SK-N-SH treated with all-trans-retinoic acid at 6 μM for 48 hours (cell line): Measurements from ENCODE around the gene TIMM10B.

Source experiments
- ATAC-seq: fragments of 200-7000 bp; cut with Tn5 transposase; 3 replicates; pipeline ENCODE4 v1.9.1; 2020; ENCODE audit warnings: mild to moderate bottlenecking, moderate library complexity
- BACH2 ChIP-seq: fragments of 250-450 bp; sonication (Bioruptor Pico); IDR thresholded peaks from 2 replicates; pipeline ENCODE4 v1.9.0; 2021; ENCODE audit warnings: mild to moderate bottlenecking, borderline replicate concordance
- CSDC2 ChIP-seq: fragments of 250-450 bp; sonication (Bioruptor Pico); IDR thresholded peaks from 2 replicates; pipeline ENCODE4 v1.5.0; 2020; ENCODE audit warnings: mild to moderate bottlenecking, moderate library complexity
- CSRNP3 ChIP-seq: fragments of 250-450 bp; sonication (Bioruptor Pico); IDR thresholded peaks from 2 replicates; pipeline ENCODE4 v1.5.1; 2021; ENCODE audit warnings: mild to moderate bottlenecking, moderate library complexity
- ESRRG ChIP-seq: fragments of 250-450 bp; sonication (Bioruptor Pico); IDR thresholded peaks from 2 replicates; pipeline ENCODE4 v1.6.1; 2021; ENCODE audit warnings: mild to moderate bottlenecking
- OSR1 ChIP-seq: fragments of 250-450 bp; sonication (Bioruptor Pico); IDR thresholded peaks from 2 replicates; pipeline ENCODE4 v1.8.0; 2022; ENCODE audit warnings: moderate library complexity, mild to moderate bottlenecking, inconsistent platforms
- PATZ1 ChIP-seq: fragments of 250-450 bp; sonication (Bioruptor Pico); IDR thresholded peaks from 2 replicates; pipeline ENCODE4 v1.8.0; 2020; ENCODE audit warnings: mild to moderate bottlenecking, moderate library complexity, borderline replicate concordance
- POU6F1 ChIP-seq: fragments of 250-450 bp; sonication (Bioruptor Pico); IDR thresholded peaks from 2 replicates; pipeline ENCODE4 v1.8.0; 2021; ENCODE audit warnings: low read depth, mild to moderate bottlenecking, moderate library complexity, borderline replicate concordance
- PPARA ChIP-seq: fragments of 250-450 bp; sonication (Bioruptor Pico); IDR thresholded peaks from 2 replicates; pipeline ENCODE4 v1.5.0; 2020; ENCODE audit warnings: mild to moderate bottlenecking, borderline replicate concordance
- RARB ChIP-seq: fragments of 250-450 bp; sonication (Bioruptor Pico); IDR thresholded peaks from 2 replicates; pipeline ENCODE4 v1.8.0; 2021; ENCODE audit warnings: mild to moderate bottlenecking, moderate library complexity
- SNAI2 ChIP-seq: fragments of 250-450 bp; sonication (Bioruptor Pico); IDR thresholded peaks from 2 replicates; pipeline ENCODE4 v1.5.0; 2020; ENCODE audit warnings: mild to moderate bottlenecking, moderate library complexity
- TCF4 ChIP-seq: fragments of 250-450 bp; sonication (Bioruptor Pico); IDR thresholded peaks from 2 replicates; pipeline ENCODE4 v1.8.0; 2021; ENCODE audit warnings: mild to moderate bottlenecking, moderate library complexity, borderline replicate concordance
- ZC3H10 ChIP-seq: fragments of 250-450 bp; sonication (Bioruptor Pico); IDR thresholded peaks from 2 replicates; pipeline ENCODE4 v1.5.1; 2021; ENCODE audit warnings: mild to moderate bottlenecking, moderate library complexity
- ZFP3 ChIP-seq: fragments of 250-450 bp; sonication (Bioruptor Pico); IDR thresholded peaks from 2 replicates; pipeline ENCODE4 v1.5.0; 2020; ENCODE audit warnings: mild to moderate bottlenecking, moderate library complexity
- ZNF565 ChIP-seq: fragments of 450-650 bp; formaldehyde crosslinking; conservative IDR thresholded peaks from 2 replicates; pipeline ENCODE4 v1.5.0; 2020; ENCODE audit warnings: low read depth, mild to moderate bottlenecking, moderate library complexity
- ZNF70 ChIP-seq: fragments of 450-650 bp; formaldehyde crosslinking; IDR thresholded peaks from 2 replicates; pipeline ENCODE4 v1.5.0; 2020; ENCODE audit warnings: mild to moderate bottlenecking, moderate library complexity
- TF ChIP-seq, protein P1 (sequence below): fragments of 250-450 bp; sonication (Bioruptor Pico); IDR thresholded peaks from 2 replicates; pipeline ENCODE4 v1.5.0; 2020; ENCODE audit warnings: mild to moderate bottlenecking, moderate library complexity

The TIMM10B gene

DNA sequence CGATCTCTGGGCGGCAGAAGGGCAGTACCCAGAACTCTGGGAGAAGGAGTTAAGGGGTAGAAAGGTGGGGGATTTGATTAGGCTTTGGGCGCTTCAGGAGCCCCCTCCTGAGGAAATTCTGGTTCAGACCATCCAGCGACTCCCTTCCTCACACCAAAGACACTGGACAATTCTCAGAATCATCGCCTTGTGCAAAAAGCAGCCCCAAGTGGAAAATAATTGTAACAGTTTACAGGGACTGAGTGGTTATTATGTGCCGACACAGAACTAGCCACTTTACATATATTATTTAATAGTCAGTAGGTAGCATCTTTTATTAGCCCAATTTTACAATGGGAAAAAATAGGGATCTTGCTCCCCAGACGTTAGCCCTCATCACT lies 6.9 kb upstream of the TIMM10B start:
- ATAC-seq, result no peak; the same call in 2 of the 3 replicates
- TF ChIP-seq TCF4, result no peak
- no peak for TF ChIP-seq ZNF70
- no peak for TF ChIP-seq CSRNP3 (CRISPR knock-in tag)
- no peak for TF ChIP-seq ZFP3 (CRISPR knock-in tag)
- TF ChIP-seq, protein P1, sequence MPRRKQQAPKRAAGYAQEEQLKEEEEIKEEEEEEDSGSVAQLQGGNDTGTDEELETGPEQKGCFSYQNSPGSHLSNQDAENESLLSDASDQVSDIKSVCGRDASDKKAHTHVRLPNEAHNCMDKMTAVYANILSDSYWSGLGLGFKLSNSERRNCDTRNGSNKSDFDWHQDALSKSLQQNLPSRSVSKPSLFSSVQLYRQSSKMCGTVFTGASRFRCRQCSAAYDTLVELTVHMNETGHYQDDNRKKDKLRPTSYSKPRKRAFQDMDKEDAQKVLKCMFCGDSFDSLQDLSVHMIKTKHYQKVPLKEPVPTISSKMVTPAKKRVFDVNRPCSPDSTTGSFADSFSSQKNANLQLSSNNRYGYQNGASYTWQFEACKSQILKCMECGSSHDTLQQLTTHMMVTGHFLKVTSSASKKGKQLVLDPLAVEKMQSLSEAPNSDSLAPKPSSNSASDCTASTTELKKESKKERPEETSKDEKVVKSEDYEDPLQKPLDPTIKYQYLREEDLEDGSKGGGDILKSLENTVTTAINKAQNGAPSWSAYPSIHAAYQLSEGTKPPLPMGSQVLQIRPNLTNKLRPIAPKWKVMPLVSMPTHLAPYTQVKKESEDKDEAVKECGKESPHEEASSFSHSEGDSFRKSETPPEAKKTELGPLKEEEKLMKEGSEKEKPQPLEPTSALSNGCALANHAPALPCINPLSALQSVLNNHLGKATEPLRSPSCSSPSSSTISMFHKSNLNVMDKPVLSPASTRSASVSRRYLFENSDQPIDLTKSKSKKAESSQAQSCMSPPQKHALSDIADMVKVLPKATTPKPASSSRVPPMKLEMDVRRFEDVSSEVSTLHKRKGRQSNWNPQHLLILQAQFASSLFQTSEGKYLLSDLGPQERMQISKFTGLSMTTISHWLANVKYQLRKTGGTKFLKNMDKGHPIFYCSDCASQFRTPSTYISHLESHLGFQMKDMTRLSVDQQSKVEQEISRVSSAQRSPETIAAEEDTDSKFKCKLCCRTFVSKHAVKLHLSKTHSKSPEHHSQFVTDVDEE (CRISPR knock-in tag), result 0 out of 2 replicates have a peak, but pooled peaks have one; percentile 2
- no peak for TF ChIP-seq SNAI2 (CRISPR knock-in tag)
- TF ChIP-seq ESRRG (CRISPR knock-in tag), result no peak
- no peak for TF ChIP-seq PPARA

DNA sequence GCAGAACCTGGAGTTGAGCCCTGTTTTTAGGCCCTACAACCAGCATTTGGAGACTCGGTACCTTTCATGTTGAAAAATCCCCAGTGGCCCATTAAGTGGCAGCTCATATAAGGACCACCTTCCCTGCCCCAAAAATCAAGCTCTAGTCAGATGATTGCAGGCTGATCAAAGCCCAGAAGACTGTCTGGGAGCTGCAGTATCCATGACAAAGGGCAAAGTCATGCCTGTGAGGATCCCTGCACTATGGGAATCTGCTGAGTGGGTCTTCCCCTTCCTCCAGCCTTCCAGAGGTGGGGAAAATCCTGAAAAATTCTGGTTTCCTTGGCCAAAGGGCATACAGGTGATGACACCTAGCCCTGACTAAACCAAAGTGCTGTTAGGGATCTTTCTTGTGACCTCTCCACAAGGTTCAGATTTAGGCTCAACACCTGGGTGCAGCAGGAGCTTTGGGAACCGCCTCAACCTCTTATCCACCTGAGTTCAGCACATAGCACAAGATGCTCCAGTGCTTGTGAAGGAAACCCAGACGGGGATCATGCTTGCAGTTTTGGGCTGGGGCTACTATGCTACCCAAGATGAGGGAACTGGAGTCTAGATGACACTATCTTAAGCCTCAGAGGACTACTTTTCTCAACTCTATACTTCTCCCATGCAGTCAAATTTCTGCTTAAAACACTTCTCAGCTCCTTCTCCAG lies 6.3 kb upstream of the TIMM10B start:
- peak; percentile 10 for ATAC-seq
- no peak for TF ChIP-seq OSR1
- TF ChIP-seq RARB (CRISPR knock-in tag), result 0 out of 2 replicates have a peak, but pooled peaks have one; percentile 15
- no peak for TF ChIP-seq TCF4
- TF ChIP-seq ZC3H10 (CRISPR knock-in tag), result no peak

DNA sequence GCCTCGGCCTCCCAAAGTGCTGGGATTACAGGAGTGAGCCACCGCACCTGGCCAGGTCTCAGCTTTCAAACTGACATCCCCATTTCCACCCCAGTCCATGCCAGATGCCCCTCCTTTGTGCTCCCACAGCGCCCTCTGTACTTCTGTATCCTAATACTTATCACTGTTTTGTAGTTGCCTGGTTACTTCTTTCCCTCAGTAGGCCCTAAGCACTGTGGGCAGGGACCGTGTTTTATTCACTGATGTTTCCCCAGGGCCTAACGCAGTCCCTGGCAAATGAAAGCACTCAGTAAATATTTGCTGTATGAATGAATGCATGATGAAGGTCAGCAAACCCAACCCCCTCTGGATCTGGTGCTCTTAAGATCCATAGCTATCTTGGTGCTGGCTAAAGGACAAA lies 5.4 kb upstream of the TIMM10B start:
- TF ChIP-seq ZFP3 (CRISPR knock-in tag) (no peak), PATZ1 (CRISPR knock-in tag) (no peak), TCF4 (no peak), BACH2 (no peak), CSDC2 (CRISPR knock-in tag) (no peak), POU6F1 (CRISPR knock-in tag) (no peak)
- ATAC-seq, result no peak

- TF ChIP-seq RARB (CRISPR knock-in tag) (no peak), OSR1 (no peak), BACH2 (no peak)
- ATAC-seq, result no peak
Observed at GRCh38 chr11:6476571-6476970, 4.7 kb upstream of the TIMM10B start.

GRCh38 chr11:6480299-6480914 lies 894 bp upstream of the TIMM10B start:
- no peak for TF ChIP-seq PATZ1 (CRISPR knock-in tag)
- no peak for TF ChIP-seq ZNF565 (CRISPR knock-in tag)
- TF ChIP-seq BACH2, result no peak

More at GRCh38 chr11:6480299-6480914, 894 bp upstream of the TIMM10B start:
- ATAC-seq, result no peak
